ENCODE measurements around the gene AHDC1. TPM values are rescaled to one million over a fixed set of nuclear protein-coding genes. Genes with fewer than 3 reads are reported as not detected.

Gene AHDC1
- total RNA-seq, 1 donor from 2014 or later = 7.0 TPM

DNA sequence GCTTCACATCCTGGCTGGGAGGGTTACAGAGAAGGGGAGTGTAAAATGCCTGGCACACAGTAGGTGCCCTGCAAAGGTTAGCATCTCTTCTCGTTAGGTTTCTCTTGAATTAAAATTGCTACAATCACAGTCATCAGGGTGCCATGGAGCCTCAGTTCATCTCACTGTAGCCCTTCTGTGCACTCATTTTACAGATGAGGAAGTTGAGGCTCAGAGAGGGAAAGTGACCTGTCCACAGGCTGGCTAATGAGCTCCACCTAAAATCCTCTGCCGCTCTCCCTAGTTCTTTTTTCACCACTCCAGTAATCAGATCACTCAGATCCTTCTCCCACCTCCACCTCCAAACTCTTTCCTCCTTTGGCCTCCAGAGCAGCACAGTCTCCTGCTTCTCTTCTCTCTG lies 13.5 kb upstream of the AHDC1 start:
- Mint-ChIP-seq H3K27me3 (ENCODE audit: insufficient read depth, low read depth) (peaks cover 4% of the 10 kb centered on the region), H3K4me1 (peaks cover 23% of the 10 kb centered on the region), H3K9me3 (no peaks in the 10 kb centered on the region), H3K4me3 (no peak overlapping the region), H3K27ac (peak overlapping the region; percentile 13), H3K36me3 (no peaks in the 10 kb centered on the region)
- Histone ChIP-seq H2AFZ (replicated peaks) (no peak overlapping the region), H3K4me2 (no peak overlapping the region), H3K27ac (no peak overlapping the region), H3K79me2 (ENCODE audit: low read depth) (no peaks in the 10 kb centered on the region), H3K9ac (no peak overlapping the region), H3K4me3 (no peak overlapping the region), H4K20me1 (ENCODE audit: low read depth) (peaks cover 2% of the 10 kb centered on the region), H3K4me1 (no peaks in the 10 kb centered on the region), H3K36me3 (no peaks in the 10 kb centered on the region), H3F3A (ENCODE audit: low read depth) (peaks cover 14% of the 10 kb centered on the region), H3K9me3 (ENCODE audit: low read depth) (no peaks in the 10 kb centered on the region), H3K27me3 (peaks cover 23% of the 10 kb centered on the region)
- DNase-seq (ENCODE audit: low spot score) = no peak
- TF ChIP-seq, protein P1, sequence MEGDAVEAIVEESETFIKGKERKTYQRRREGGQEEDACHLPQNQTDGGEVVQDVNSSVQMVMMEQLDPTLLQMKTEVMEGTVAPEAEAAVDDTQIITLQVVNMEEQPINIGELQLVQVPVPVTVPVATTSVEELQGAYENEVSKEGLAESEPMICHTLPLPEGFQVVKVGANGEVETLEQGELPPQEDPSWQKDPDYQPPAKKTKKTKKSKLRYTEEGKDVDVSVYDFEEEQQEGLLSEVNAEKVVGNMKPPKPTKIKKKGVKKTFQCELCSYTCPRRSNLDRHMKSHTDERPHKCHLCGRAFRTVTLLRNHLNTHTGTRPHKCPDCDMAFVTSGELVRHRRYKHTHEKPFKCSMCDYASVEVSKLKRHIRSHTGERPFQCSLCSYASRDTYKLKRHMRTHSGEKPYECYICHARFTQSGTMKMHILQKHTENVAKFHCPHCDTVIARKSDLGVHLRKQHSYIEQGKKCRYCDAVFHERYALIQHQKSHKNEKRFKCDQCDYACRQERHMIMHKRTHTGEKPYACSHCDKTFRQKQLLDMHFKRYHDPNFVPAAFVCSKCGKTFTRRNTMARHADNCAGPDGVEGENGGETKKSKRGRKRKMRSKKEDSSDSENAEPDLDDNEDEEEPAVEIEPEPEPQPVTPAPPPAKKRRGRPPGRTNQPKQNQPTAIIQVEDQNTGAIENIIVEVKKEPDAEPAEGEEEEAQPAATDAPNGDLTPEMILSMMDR (IDR thresholded peaks at IDR 0.05) = no peak
- TF ChIP-seq EZH2 (IDR thresholded peaks at IDR 0.05) (no peak), EZH2phosphoT487 (IDR thresholded peaks at IDR 0.05) (no peak)

DNA sequence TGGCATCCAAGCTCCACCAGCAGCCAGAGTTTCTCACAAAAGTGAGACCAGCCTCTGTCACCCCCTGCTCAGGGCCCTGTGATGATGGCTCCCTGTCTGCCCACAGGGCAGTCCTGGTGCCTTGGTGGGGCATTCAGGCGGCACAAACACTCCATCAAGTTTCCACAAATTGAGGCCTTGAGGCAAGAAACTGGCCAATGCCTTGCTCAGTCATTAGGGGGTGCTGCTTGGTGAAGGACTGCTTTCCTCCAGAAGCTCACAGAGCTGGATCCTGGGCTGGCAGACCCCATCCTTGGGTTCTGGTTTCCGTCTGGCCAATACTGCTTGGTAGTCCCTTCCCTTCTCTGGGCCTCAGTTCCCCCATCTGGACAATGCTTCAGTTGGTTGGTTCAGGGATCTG lies 12.5 kb upstream of the AHDC1 start:
- no peaks in the 10 kb centered on the region for H3K9me3 Mint-ChIP-seq
- H3K4me3 Mint-ChIP-seq = no peak overlapping the region
- peaks cover 23% of the 10 kb centered on the region for H3K27me3 ChIP-seq
- peaks cover 2% of the 10 kb centered on the region for H4K20me1 ChIP-seq (ENCODE audit: low read depth)
- H3K36me3 Mint-ChIP-seq = no peaks in the 10 kb centered on the region
- no peaks in the 10 kb centered on the region for H3K4me1 ChIP-seq
- H2AFZ ChIP-seq (replicated peaks) = no peak overlapping the region
- H3K4me2 ChIP-seq = no peak overlapping the region
- no peak overlapping the region for H3K4me3 ChIP-seq
- H3K9ac ChIP-seq = no peak overlapping the region
- H3K4me1 Mint-ChIP-seq = peaks cover 29% of the 10 kb centered on the region
- no peaks in the 10 kb centered on the region for H3K36me3 ChIP-seq
- DNase-seq (ENCODE audit: low spot score) = peak; percentile 47
- H3K27me3 Mint-ChIP-seq (ENCODE audit: insufficient read depth, low read depth) = peaks cover 4% of the 10 kb centered on the region
- no peak overlapping the region for H3K27ac ChIP-seq
- H3F3A ChIP-seq (ENCODE audit: low read depth) = peaks cover 14% of the 10 kb centered on the region
- TF ChIP-seq, protein P1 (IDR thresholded peaks at IDR 0.05) = peak; percentile 44
- no peak for TF ChIP-seq EZH2phosphoT487 (IDR thresholded peaks at IDR 0.05)
- H3K9me3 ChIP-seq (ENCODE audit: low read depth) = no peaks in the 10 kb centered on the region
- H3K79me2 ChIP-seq (ENCODE audit: low read depth) = no peaks in the 10 kb centered on the region
- peak overlapping the region; percentile 61 for H3K27ac Mint-ChIP-seq

DNA sequence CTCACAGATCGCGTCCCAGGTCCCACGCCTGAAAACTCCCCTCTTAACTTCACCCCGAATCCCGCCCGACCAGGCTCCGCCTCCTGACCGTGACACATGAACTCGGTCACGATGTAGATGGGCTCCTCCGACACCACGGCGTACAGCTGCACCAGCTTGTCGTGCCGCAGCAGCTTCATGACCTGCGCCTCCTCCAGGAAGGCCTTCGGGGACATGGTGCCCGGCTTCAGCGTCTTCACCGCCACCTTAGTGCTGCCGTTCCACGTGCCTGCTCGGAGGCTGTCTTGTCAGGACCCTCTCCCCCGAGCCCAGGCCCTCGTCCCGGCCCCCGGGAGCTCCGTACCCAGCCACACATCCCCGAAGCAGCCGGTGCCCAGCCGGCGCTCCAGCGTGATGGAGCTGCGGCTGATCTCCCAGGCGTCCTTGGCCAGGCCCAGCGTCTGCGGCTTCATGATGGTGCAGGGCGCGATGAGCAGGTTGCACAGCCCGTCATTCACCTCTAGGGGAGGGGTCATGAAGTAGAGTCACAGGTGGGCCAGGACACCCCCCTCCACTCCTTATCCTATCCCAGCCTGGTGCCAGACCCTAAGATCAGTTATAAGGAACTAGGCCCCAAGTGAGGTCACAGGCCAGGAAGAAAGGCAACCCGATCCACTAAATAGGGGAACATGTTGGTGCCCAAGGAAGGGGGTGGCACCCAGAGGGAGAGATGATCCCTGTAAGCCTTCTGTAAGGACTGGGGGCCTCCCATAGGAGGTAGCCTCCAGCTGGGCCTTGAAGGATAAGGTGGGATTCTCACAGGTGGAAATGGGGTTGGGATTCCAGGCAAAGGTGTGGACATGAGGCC lies 11.6 kb upstream of the AHDC1 start:
- peaks cover 36% of the 10 kb centered on the region for H3K4me1 Mint-ChIP-seq
- H3K9ac ChIP-seq = no peak overlapping the region
- no peaks in the 10 kb centered on the region for H3K79me2 ChIP-seq (ENCODE audit: low read depth)
- no peaks in the 10 kb centered on the region for H3K4me1 ChIP-seq
- peak overlapping the region; percentile 73 for H2AFZ ChIP-seq (replicated peaks)
- no peaks in the 10 kb centered on the region for H3K9me3 Mint-ChIP-seq
- H3K27ac Mint-ChIP-seq = no peak overlapping the region
- no peaks in the 10 kb centered on the region for H3K36me3 ChIP-seq
- H3K4me2 ChIP-seq = peak overlapping the region; percentile 73
- no peaks in the 10 kb centered on the region for H3K9me3 ChIP-seq (ENCODE audit: low read depth)
- no peak for DNase-seq (ENCODE audit: low spot score)
- H3K27ac ChIP-seq = no peak overlapping the region
- H3K27me3 Mint-ChIP-seq (ENCODE audit: insufficient read depth, low read depth) = peaks cover 8% of the 10 kb centered on the region
- H3F3A ChIP-seq (ENCODE audit: low read depth) = peaks cover 12% of the 10 kb centered on the region
- peak overlapping the region; percentile 42 for H3K4me3 ChIP-seq
- H3K27me3 ChIP-seq = peaks cover 23% of the 10 kb centered on the region
- TF ChIP-seq EZH2 (IDR thresholded peaks at IDR 0.05) (no peak), EZH2phosphoT487 (IDR thresholded peaks at IDR 0.05) (no peak)
- TF ChIP-seq, protein P1 (IDR thresholded peaks at IDR 0.05) = no peak
- peak overlapping the region; percentile 69 for H3K4me3 Mint-ChIP-seq
- peaks cover 2% of the 10 kb centered on the region for H4K20me1 ChIP-seq (ENCODE audit: low read depth)
- no peaks in the 10 kb centered on the region for H3K36me3 Mint-ChIP-seq

Measured in neural progenitor cell (in vitro differentiated cells).